GM12878 (cell line): ENCODE results near the gene COQ2. TPM values are rescaled to one million over a fixed set of nuclear protein-coding genes. Genes with fewer than 3 reads are reported as not detected.
"Not testable (repeated sequence)": the region's sequence is repeated elsewhere in the genome, so short reads cannot be mapped to it uniquely, and the experiment has no call there.

Experiments used
- ATAC-seq: fragments of 200-7000 bp; cut with Tn5 transposase; 3 replicates; pipeline ENCODE4 v1.9.1; 2020; ENCODE audit warnings: mild to moderate bottlenecking, moderate library complexity
- BruUV-seq: library from RNA; stranded (reverse); fragments of 400-500 nt; replicated peaks from 2 replicates; lab custom pipeline; 2021; lab: Mats Ljungman, UMichigan
- CTCF ChIA-PET: fragments of 300-600 bp; sonication (Branson Sonifier 250); formaldehyde crosslinking; extraction: SDS; loops from one replicate; lab custom pipeline; 2021; ENCODE audit warnings: inconsistent platforms; lab: Yijun Ruan, JAX
- POLR2A ChIA-PET: fragments of 350-600 bp; formaldehyde crosslinking; extraction: SDS; loops from one replicate; lab custom pipeline; 2021; ENCODE audit warnings: inconsistent platforms; lab: Charles Lee
- RAD21 ChIA-PET: fragments of 300-600 bp; sonication (Branson Sonifier 250); formaldehyde crosslinking; loops from one replicate; lab custom pipeline; 2023; ENCODE audit warnings: antibody characterized with exemption; ENCODE audit not compliant: unreplicated experiment; lab: Charles Lee
- SMC1A ChIA-PET: fragments of 300-600 bp; sonication (Branson Sonifier 250); formaldehyde crosslinking; loops from one replicate; lab custom pipeline; 2023; ENCODE audit not compliant: unreplicated experiment, uncharacterized antibody; lab: Charles Lee
- DNase-seq: peaks from one replicate; pipeline ENCODE4 v3.0.0-alpha.2; 2011; ENCODE audit warnings: low read depth, low spot score
- FAIRE-seq: peaks from 3 replicates; lab custom pipeline; 2011; peaks lifted over from hg19 to GRCh38; lab: Jason Lieb, UNC
- H2AFZ ChIP-seq: 2 replicates; pipeline ENCODE4 v1.6.0; 2011; ENCODE audit warnings: low read depth, low read length, control low read depth; ENCODE audit not compliant: control insufficient read depth
- H3K27ac ChIP-seq: 2 replicates; pipeline ENCODE4 v1.5.1; 2011; ENCODE audit warnings: control low read depth; ENCODE audit not compliant: control insufficient read depth, insufficient read depth
- H3K27me3 ChIP-seq, 2 experiments: replicated peaks in 1 of 2; 2 replicates each; pipeline versions ENCODE4 v1.6.0 to v1.6.1; 2011; ENCODE audit warnings: low read length in 1 of 2; ENCODE audit not compliant: control insufficient read depth in 2 of 2, insufficient read depth in 2 of 2
- H3K36me3 ChIP-seq, 2 experiments: 2 replicates each; pipeline ENCODE4 v1.5.1; 2011; ENCODE audit warnings: low read length in 1 of 2; ENCODE audit not compliant: control insufficient read depth in 2 of 2, insufficient read depth in 2 of 2
- H3K4me1 ChIP-seq: 2 replicates; pipeline ENCODE4 v1.6.1; 2011; ENCODE audit warnings: mild to moderate bottlenecking, low read length, moderate library complexity, mixed read lengths; ENCODE audit not compliant: control insufficient read depth, insufficient read depth
- H3K4me2 ChIP-seq: 2 replicates; pipeline ENCODE4 v1.6.0; 2011; ENCODE audit warnings: control low read depth; ENCODE audit not compliant: control insufficient read depth, insufficient read depth
- H3K4me3 ChIP-seq: fragments of 200-600 bp; sonication (generic); 2 replicates; pipeline ENCODE4 v1.5.1; 2016
- H3K79me2 ChIP-seq: 2 replicates; pipeline ENCODE4 v1.6.0; 2011; ENCODE audit warnings: low read length; ENCODE audit not compliant: control insufficient read depth, insufficient read depth
- H3K9ac ChIP-seq: 2 replicates; pipeline ENCODE4 v1.8.0; 2011; ENCODE audit warnings: low read length, control low read depth, mixed read lengths; ENCODE audit not compliant: control insufficient read depth, insufficient read depth
- H3K9me3 ChIP-seq: replicated peaks from 3 replicates; pipeline ENCODE4 v1.5.1; 2011; ENCODE audit warnings: mild to moderate bottlenecking, low read length; ENCODE audit not compliant: control insufficient read depth, insufficient read depth
- H4K20me1 ChIP-seq: 2 replicates; pipeline ENCODE4 v1.6.0; 2011; ENCODE audit not compliant: control insufficient read depth, insufficient read depth
- MYC ChIP-seq: IDR thresholded peaks from 2 replicates; pipeline ENCODE4 v1.6.1; 2011; ENCODE audit warnings: mild to moderate bottlenecking, low read length, moderate library complexity, inconsistent platforms; ENCODE audit not compliant: insufficient read depth, insufficient replicate concordance, insufficient read length, severe bottlenecking
- REST ChIP-seq: IDR thresholded peaks from 2 replicates; pipeline ENCODE4 v1.6.1; 2012; ENCODE audit warnings: mild to moderate bottlenecking, low read depth, low read length
- TCF7 ChIP-seq: IDR thresholded peaks from 2 replicates; pipeline ENCODE4 v1.6.1; 2014; ENCODE audit warnings: antibody characterized with exemption, borderline replicate concordance
- WGBS: methylation state at CpG from one replicate; pipeline ENCODE4 v1.1.6; 2016; ENCODE audit warnings: low lambda C conversion rate; ENCODE audit not compliant: insufficient replicate concordance, insufficient coverage; ENCODE audit errors: missing lambda C conversion rate; 5-methylcytosine and 5-hydroxymethylcytosine counted together
- in situ Hi-C: fragments of 300-500 bp; cut with MboI; formaldehyde crosslinking; loops from 9 replicates; pipeline ENCODE4 v1.14.3; 2018; ENCODE audit warnings: mixed read lengths
- intact Hi-C: fragments of 100-400 bp; cut with micrococcal nuclease; formaldehyde crosslinking; loops from one replicate; pipeline ENCODE4 v1.14.2; 2022; ENCODE audit not compliant: unreplicated experiment
- polyA plus RNA-seq, 11 experiments: library from polyadenylated mRNA; depleted of rRNA in 4 of 11; unstranded in 6 of 11; stranded (reverse) in 5 of 11; fragments of >200 nt; fragmentation: Nextera tagmentation in 4 of 11; fragmentation: Illumina TruSeq in 1 of 11; extraction: Ambion mirVana in 4 of 11; extraction: Trizol in 1 of 11; gene quantifications; 1 replicate in 1 of 11; 2 replicates in 10 of 11; pipeline versions ENCODE4 v1.2.1 to v1.2.3, GENCODE V29; 2011 to 2016; ENCODE audit warnings: inconsistent platforms in 2 of 11, missing spikeins in 2 of 11, low read depth in 1 of 11
- total RNA-seq, 4 experiments: library from RNA; depleted of rRNA in 3 of 4; stranded (reverse); fragments of >200 nt in 3 of 4; fragmentation: Illumina TruSeq in 1 of 4; extraction: Trizol in 1 of 4; gene quantifications; 2 replicates each; pipeline versions ENCODE4 v1.2.1 to v1.2.3, GENCODE V29; 2013 to 2021

Gene COQ2
- total and polyA plus RNA-seq, 10 of the 15 experiments (the other 5 are each of a cell fraction or from before 2014, with no cell fraction given), result 5.0 to 46.7 (median 19.1) TPM

- Histone ChIP-seq H3K4me1 (peaks cover 6% of the 10 kb centered on the region), H3K79me2 (no peaks in the 10 kb centered on the region), H3K9ac (no peak overlapping the region), H3K9me3 (no peaks in the 10 kb centered on the region; the same call in 2 of the 3 replicates), H3K36me3 (no peaks in the 10 kb centered on the region), H3K27me3 (no peaks in the 10 kb centered on the region), H4K20me1 (no peaks in the 10 kb centered on the region), H3K4me3 (no peak overlapping the region), H3K27ac (no peak overlapping the region), H3K4me2 (no peak overlapping the region), H2AFZ (no peak overlapping the region)
- in situ Hi-C loops (no loop called here), intact Hi-C loops (no loop called here)
- POLR2A ChIA-PET, result interaction anchor here (0.5 to 1.4 kb wide), 2 partner anchors 9 to 217 kb away, joined by 3 to 5 read pairs; partner anchors contain the start of gene COQ2
- CTCF ChIA-PET, result interaction anchor here (1.0 to 2.5 kb wide), 2 partner anchors 10 to 278 kb away, joined by 4 to 10 read pairs; no protein-coding TSS in a partner anchor
- 75% methylated on average over 8 of the region's 8 CpGs for WGBS
- no peak for FAIRE-seq
- RAD21 ChIA-PET, result no interaction called here
- no peak for ATAC-seq
- SMC1A ChIA-PET, result interaction anchor here (1.0 to 1.7 kb wide), 2 partner anchors 10 to 11 kb away, joined by 3 to 6 read pairs; no protein-coding TSS in a partner anchor
- TF ChIP-seq MYC (no peak), TCF7 (no peak), REST (no peak)
- no TSS peak for BruUV-seq
- no peak for DNase-seq
Observed at GRCh38 chr4:83293305-83294046, 8.9 kb upstream of the COQ2 start.

- FAIRE-seq, result not testable (repeated sequence)
Observed at GRCh38 chr4:83290059-83290774, 5.6 kb upstream of the COQ2 start.

More at GRCh38 chr4:83290059-83290774, 5.6 kb upstream of the COQ2 start:
- WGBS, result 42% methylated on average over 3 of the region's 3 CpGs
- H3K4me2 ChIP-seq, H3K36me3 ChIP-seq, H3K27me3 ChIP-seq, in situ Hi-C loops, BruUV-seq, H3K4me1 ChIP-seq, DNase-seq, H3K79me2 ChIP-seq, ATAC-seq, intact Hi-C loops, H3K4me3 ChIP-seq, H3K9me3 ChIP-seq, POLR2A ChIA-PET, SMC1A ChIA-PET, H3K9ac ChIP-seq, H3K27ac ChIP-seq, H2AFZ ChIP-seq, H4K20me1 ChIP-seq: not testable (repeated sequence)
- ChIA-PET RAD21 (interaction anchor here (1.3 kb wide), 1 partner anchor 9 kb away, joined by 4 read pairs; no protein-coding TSS in a partner anchor), CTCF (interaction anchor here (0.8 kb wide), 1 partner anchor 25 kb away, joined by 3 read pairs; no protein-coding TSS in a partner anchor)
